DMS79 treated with DMSO at 0.1 percent for 48 hours (cell line): ENCODE measurements around the gene DHX35.

ENCODE experiments used
- DNase-seq: peaks from one replicate; lab custom pipeline; 2025; lab: John Stamatoyannopoulos, UW

Gene DHX35

DNA sequence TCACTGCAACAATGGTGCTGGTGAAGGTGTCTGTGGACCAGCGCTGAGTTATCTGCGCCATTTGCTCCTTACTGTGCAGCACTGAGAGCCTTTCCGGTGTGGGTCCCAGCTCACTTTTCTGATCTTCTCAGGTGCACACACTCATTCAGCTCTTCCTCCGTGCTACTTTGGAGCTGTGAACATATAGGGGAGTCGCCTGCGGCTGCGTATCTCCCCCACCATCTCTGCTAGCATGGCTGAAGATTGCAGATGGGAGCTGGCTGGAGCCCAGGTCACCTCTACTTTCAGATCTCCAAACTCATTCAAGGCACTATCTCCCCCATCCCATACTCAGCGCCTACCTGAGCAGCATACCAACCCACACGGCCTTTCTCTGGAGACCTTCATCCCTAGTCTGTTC is 96.9 kb downstream of the DHX35 start:
- no peak for DNase-seq

GRCh38 chr20:39066471-39067242 is 104.5 kb downstream of the DHX35 start:
- no peak for DNase-seq

DNA sequence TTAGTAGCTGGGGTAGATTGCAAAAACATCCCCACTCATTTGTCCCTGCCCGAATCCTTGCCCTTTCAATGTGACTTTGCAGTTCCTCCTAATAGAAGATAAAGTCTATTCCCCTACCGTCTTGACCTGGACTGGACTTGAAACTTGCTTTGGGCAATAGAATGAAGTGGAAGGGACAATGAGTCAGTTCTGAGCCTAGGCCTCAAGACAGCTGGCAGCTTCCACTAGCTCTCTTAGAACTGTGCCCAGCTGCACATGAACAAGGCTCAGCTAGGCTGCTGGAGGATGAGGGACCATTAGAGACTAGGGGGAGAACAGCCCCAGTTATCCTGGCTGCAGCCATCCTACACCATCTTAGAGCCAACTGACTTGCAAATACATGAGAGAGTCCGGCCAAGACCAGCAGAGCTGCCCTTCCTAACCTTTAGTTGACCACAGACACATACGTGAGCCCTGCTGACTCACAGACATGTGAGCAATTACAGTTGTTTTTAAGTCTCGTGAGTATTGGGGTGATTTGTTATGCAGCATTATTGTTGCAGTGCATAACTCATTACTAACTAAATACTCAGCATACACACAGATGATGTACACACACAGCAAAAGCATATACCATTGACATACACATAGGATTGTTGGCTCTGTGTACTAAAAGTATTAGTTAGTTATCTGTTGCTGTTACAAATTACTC is 105.5 kb downstream of the DHX35 start:
- no peak for DNase-seq

DNA sequence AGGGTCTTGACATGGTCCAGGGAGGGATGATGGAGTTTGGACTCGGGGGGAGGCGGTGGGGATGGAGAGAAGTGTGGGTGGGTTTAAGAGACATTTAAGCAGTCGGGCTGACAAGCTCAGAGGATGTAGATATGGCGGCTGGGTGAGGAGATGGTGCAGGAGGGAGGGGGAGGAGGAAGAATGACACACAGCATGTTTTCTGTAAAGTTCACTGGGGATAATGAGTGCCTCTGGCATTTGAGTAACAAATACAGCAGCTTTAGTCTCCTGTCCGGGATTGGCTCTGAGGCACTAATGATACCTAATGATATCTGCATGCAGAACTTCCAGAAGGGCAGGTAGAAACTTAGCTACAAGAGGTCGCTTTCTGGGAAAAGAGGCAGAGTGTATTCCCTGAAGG is 107.8 kb downstream of the DHX35 start:
- no peak for DNase-seq

GRCh38 chr20:39070484-39071231 is 108.5 kb downstream of the DHX35 start:
- no peak for DNase-seq

- DNase-seq = no peak
Observed at GRCh38 chr20:39072132-39072531, 110.0 kb downstream of the DHX35 start.

DNA sequence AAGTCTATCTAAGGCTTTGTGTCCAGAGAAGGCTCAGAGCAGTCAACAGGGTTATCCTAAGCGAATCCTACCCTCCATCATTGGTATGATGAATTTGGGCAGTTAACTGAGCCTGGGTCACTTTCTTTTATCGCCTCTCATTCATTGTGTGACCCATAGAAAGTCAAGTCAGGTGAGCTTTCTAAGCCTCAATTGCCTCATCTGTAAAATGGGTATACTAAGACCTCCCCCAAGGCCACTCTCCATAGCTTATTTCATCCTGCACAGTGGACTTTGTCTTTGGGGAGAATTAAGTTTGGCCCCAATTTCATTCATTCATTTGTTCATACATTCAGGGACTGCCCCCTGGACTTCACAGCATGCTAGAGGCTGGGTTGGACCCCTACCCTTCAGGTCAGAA is 110.5 kb downstream of the DHX35 start:
- no peak for DNase-seq

GRCh38 chr20:39075731-39076130 is 113.6 kb downstream of the DHX35 start:
- DNase-seq = no peak

DNA sequence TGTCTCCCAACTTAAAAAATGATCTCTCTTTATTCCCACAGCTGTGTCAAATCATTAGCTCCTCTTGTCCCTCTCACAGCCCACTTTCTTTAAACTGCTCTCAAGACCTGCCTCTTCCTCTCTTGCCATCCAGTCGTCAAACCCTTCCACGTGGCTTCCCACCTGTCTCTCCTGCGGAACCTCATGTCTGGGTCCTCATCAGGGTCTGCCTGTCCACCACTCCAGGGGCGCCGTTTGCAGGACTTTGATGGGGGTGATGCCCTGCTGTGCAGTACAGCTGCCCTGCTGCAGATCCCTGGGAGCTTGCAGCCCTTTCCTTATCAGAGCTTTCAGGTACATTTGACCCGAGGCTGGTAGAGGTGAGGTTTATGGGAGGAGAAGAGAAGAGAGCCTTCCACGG is 114.8 kb downstream of the DHX35 start:
- DNase-seq = no peak

GRCh38 chr20:39080326-39080725 is 118.2 kb downstream of the DHX35 start:
- DNase-seq = no peak

- DNase-seq = peak; percentile 9
Observed at GRCh38 chr20:39081255-39081654, 119.1 kb downstream of the DHX35 start.

- DNase-seq = no peak
Observed at GRCh38 chr20:39082622-39083398, 120.7 kb downstream of the DHX35 start.

DNA sequence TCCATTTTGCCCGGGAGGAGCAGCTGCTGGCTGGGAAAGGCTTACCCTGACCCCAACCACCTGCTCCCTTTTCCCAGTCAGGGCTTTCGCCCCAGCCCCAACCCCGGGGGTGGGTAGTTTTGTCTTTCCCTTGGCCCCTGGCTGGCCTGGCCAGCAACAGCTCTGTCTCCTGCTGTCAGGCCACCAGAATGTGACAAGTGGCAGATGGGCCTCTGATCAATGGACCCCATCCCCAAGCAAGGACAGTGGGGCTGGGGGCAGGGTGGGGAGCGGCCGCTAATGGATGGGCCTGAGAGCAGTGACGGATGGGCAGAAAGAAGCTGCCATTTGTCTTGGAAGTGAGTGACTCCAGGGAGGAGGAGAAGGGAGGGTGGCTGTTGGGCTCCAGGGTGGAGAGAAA is 121.6 kb downstream of the DHX35 start:
- no peak for DNase-seq

DNA sequence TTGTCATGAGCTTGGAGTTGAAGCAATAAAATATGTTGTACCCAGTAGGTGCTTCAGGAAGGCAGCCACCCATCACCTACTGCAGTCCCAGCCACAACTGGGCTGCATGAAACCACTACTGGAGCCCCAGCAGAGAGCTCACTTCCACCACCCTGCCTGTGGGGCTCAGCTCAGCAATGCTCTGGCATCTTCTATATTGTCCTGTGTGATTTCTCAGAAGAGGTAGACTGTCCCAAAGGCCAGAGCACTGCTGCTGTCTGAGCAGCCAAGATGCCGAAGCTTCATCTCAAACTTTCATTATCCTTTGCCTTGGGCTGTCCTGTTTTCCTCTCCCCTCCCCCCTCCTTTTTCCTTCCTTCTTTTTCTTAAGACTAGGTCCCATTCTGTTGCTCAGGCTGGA is 126.9 kb downstream of the DHX35 start:
- DNase-seq = no peak
